Osteocyte (in vitro differentiated cells): Measurements from ENCODE around the gene RBMS3. TPM values are rescaled to one million over a fixed set of nuclear protein-coding genes. Genes with fewer than 3 reads are reported as not detected.

Experiments
- DNase-seq: peaks from one replicate; pipeline ENCODE4 v3.0.0; 2021; ENCODE audit warnings: mixed read lengths; ENCODE audit not compliant: unreplicated experiment; ENCODE audit errors: extremely low spot score
- H3K27ac Mint-ChIP-seq: one replicate; pipeline ENCODE4 v1.8.0; 2021; ENCODE audit warnings: mild to moderate bottlenecking, mixed read lengths; ENCODE audit not compliant: unreplicated experiment
- H3K27me3 Mint-ChIP-seq: one replicate; pipeline ENCODE4 v1.8.0; 2021; ENCODE audit warnings: mixed read lengths; ENCODE audit not compliant: unreplicated experiment
- H3K36me3 Mint-ChIP-seq: one replicate; pipeline ENCODE4 v1.8.0; 2021; ENCODE audit warnings: mixed read lengths; ENCODE audit not compliant: unreplicated experiment
- H3K4me1 Mint-ChIP-seq: one replicate; pipeline ENCODE4 v1.8.0; 2021; ENCODE audit warnings: mixed read lengths; ENCODE audit not compliant: unreplicated experiment
- H3K4me3 Mint-ChIP-seq: one replicate; pipeline ENCODE4 v1.8.0; 2021; ENCODE audit warnings: mild to moderate bottlenecking, moderate library complexity, mixed read lengths; ENCODE audit not compliant: unreplicated experiment
- H3K9me3 Mint-ChIP-seq: one replicate; pipeline ENCODE4 v1.8.0; 2021; ENCODE audit warnings: mixed read lengths; ENCODE audit not compliant: unreplicated experiment
- total RNA-seq: library from RNA; stranded (reverse); gene quantifications from 2 replicates; pipeline ENCODE4 v1.2.1, GENCODE V29; 2021
- TF ChIP-seq, protein P1 (sequence below): fragments of 200-600 bp; sonication (generic); IDR thresholded peaks from 2 replicates; pipeline ENCODE4 v1.5.0; 2021; ENCODE audit warnings: antibody characterized with exemption, mild to moderate bottlenecking, moderate library complexity

RBMS3 gene
- total RNA-seq, 1 donor from 2014 or later = 64.2 TPM

GRCh38 chr3:29720665-29721064 lies 439.8 kb downstream of the RBMS3 start:
- Mint-ChIP-seq H3K4me3 (no peak overlapping the region), H3K4me1 (no peaks in the 10 kb centered on the region), H3K27ac (no peak overlapping the region), H3K9me3 (no peaks in the 10 kb centered on the region), H3K27me3 (no peaks in the 10 kb centered on the region), H3K36me3 (peaks cover 9% of the 10 kb centered on the region)
- DNase-seq = no peak
- TF ChIP-seq, protein P1, sequence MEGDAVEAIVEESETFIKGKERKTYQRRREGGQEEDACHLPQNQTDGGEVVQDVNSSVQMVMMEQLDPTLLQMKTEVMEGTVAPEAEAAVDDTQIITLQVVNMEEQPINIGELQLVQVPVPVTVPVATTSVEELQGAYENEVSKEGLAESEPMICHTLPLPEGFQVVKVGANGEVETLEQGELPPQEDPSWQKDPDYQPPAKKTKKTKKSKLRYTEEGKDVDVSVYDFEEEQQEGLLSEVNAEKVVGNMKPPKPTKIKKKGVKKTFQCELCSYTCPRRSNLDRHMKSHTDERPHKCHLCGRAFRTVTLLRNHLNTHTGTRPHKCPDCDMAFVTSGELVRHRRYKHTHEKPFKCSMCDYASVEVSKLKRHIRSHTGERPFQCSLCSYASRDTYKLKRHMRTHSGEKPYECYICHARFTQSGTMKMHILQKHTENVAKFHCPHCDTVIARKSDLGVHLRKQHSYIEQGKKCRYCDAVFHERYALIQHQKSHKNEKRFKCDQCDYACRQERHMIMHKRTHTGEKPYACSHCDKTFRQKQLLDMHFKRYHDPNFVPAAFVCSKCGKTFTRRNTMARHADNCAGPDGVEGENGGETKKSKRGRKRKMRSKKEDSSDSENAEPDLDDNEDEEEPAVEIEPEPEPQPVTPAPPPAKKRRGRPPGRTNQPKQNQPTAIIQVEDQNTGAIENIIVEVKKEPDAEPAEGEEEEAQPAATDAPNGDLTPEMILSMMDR = no peak

DNA sequence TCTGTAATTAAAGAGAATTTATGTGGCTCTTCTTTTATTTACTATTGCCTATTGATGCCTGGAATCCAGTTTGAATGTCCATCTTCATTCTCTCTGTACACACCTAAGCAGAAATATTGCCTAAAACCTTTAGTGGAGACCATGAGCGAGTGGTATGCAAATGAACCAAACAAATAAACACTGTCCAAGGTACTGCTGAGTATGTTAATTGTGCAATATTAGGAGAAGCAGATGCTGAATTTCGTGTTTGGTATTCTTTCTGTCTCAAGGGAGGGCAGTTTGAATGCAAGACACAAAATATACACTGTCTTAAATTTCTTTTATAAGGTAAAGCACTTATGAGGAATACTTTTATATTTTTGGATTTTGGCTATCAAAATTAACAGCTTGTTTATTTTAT lies 440.9 kb downstream of the RBMS3 start:
- TF ChIP-seq, protein P1 = no peak
- Mint-ChIP-seq H3K36me3 (peaks cover 9% of the 10 kb centered on the region), H3K27me3 (no peaks in the 10 kb centered on the region), H3K9me3 (no peaks in the 10 kb centered on the region), H3K27ac (no peak overlapping the region), H3K4me3 (no peak overlapping the region), H3K4me1 (no peaks in the 10 kb centered on the region)
- no peak for DNase-seq

DNA sequence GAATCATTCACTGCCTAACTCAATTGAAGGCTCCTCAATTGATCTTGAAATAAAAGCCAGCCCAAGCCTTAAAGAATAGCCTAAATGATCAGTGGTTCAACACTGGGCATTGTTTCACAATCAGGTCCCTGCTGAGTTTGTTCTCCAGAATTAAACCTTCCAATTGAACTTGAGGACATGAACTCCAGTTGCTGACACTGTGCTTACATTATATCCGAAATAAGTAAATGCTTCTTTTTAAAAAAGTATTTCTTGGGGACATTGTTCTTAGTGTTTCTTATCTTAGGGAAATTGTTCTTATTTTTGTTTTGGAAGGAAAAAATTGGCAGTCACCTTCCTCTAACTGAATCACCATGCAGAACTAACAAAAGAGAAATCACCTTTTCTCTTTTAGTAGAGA lies 450.2 kb downstream of the RBMS3 start:
- Mint-ChIP-seq H3K27ac (no peak overlapping the region), H3K4me3 (no peak overlapping the region), H3K4me1 (no peaks in the 10 kb centered on the region), H3K36me3 (peaks cover 14% of the 10 kb centered on the region), H3K9me3 (peaks cover 6% of the 10 kb centered on the region), H3K27me3 (no peaks in the 10 kb centered on the region)
- TF ChIP-seq, protein P1 = no peak
- no peak for DNase-seq

DNA sequence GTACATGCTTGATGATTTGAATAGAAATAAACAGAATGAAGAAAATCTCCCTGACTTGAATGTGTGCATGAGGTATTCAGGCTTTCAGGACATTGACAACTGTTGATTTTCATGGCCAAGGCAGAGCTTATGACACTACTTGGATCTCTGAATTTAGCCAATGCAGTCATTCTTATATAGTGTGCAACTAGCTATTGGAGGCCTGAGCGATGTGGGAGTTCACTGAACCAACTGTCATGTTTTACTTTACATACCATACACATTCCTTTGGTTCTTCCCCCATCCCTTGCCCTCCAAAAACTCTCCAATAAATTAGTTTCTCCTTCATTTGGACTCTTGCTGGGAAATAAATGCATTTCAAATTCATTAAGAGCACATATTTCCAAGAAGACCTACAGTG lies 460.4 kb downstream of the RBMS3 start:
- Mint-ChIP-seq H3K27me3 (no peaks in the 10 kb centered on the region), H3K27ac (peak overlapping the region; percentile 81), H3K9me3 (no peaks in the 10 kb centered on the region), H3K4me3 (no peak overlapping the region), H3K4me1 (peaks cover 26% of the 10 kb centered on the region), H3K36me3 (peaks cover 6% of the 10 kb centered on the region)
- TF ChIP-seq, protein P1 = no peak
- DNase-seq = no peak

DNA sequence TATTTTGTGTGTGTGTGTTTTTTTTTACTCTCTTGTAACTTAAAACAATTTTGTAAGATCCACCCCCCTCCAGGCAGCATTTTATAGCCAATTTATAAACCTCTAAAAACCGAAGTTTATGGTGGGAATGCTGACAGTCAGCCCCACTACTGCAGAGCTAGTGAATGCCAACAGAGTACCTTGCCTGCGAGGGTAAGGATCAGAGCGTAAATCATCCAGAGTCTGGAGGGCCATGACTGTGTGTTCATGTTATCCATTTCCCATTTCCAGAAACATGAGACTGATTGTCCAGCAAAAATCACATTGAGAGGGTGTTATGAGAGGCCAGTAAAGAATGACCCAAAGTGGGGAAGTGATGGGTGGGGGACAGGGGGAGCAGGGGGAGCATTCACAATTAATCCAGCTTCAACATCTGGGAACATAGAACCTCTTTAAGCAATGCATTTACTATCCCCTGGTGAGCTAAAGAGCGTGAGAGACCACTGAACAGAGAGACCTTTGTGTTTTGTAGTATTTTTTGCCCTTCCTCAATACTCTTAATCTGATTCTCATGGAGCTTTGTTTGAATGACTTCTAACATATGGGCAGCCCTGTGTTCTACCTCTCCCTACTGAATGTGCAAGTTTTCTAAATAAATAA lies 464.5 kb downstream of the RBMS3 start:
- Mint-ChIP-seq H3K27me3 (no peaks in the 10 kb centered on the region), H3K36me3 (peaks cover 6% of the 10 kb centered on the region), H3K27ac (no peak overlapping the region), H3K4me1 (peaks cover 20% of the 10 kb centered on the region), H3K9me3 (no peaks in the 10 kb centered on the region), H3K4me3 (no peak overlapping the region)
- DNase-seq = no peak
- TF ChIP-seq, protein P1 = no peak
